ENCODE measurements around the gene ARMC12.

Gene ARMC12

DNA sequence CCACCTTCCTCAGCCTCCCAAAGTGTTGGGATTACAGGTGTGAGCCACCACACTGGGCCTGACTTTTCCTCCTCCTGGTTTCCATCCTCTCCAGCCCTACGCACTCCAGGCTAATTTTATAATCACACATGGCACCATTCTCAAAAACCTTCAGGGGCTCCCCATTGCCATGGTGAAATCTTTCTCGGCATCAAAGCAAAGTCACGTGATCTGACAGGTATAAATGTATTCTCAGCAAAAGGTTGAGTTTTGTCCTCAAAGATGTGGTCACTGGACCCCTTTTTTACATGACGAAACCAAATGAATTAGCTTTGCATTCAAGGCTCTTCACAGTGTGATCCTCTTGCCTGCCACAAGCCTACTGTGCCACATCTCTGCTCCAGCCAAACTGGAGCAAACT lies 15.5 kb downstream of the ARMC12 start:
- Histone ChIP-seq H3K27me3 (ENCODE audit: control insufficient read depth, low read length) (no peaks in the 10 kb centered on the region), H3K27ac (ENCODE audit: low read depth, low read length) (no peak overlapping the region), H4K20me1 (ENCODE audit: control insufficient read depth, insufficient read depth, low read depth, low read length) (no peaks in the 10 kb centered on the region), H3K4me2 (ENCODE audit: low read length) (no peak overlapping the region), H3K4me3 (ENCODE audit: low read length) (no peak overlapping the region), H3F3A (ENCODE audit: control insufficient read depth, insufficient read depth) (no peaks in the 10 kb centered on the region), H3K4me1 (ENCODE audit: control insufficient read depth, low read length) (no peaks in the 10 kb centered on the region), H3K9me3 (ENCODE audit: control insufficient read depth, insufficient read depth, low read length) (no peaks in the 10 kb centered on the region), H3K79me2 (ENCODE audit: control insufficient read depth, low read length) (no peaks in the 10 kb centered on the region), H3K36me3 (ENCODE audit: control insufficient read depth, low read length) (no peaks in the 10 kb centered on the region), H3K9me2 (replicated peaks; ENCODE audit: control insufficient read depth, low read length) (no peaks in the 10 kb centered on the region)
- TF ChIP-seq, protein P1, sequence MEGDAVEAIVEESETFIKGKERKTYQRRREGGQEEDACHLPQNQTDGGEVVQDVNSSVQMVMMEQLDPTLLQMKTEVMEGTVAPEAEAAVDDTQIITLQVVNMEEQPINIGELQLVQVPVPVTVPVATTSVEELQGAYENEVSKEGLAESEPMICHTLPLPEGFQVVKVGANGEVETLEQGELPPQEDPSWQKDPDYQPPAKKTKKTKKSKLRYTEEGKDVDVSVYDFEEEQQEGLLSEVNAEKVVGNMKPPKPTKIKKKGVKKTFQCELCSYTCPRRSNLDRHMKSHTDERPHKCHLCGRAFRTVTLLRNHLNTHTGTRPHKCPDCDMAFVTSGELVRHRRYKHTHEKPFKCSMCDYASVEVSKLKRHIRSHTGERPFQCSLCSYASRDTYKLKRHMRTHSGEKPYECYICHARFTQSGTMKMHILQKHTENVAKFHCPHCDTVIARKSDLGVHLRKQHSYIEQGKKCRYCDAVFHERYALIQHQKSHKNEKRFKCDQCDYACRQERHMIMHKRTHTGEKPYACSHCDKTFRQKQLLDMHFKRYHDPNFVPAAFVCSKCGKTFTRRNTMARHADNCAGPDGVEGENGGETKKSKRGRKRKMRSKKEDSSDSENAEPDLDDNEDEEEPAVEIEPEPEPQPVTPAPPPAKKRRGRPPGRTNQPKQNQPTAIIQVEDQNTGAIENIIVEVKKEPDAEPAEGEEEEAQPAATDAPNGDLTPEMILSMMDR (IDR thresholded peaks at IDR 0.05; ENCODE audit: low read depth, low read length, poor library complexity, severe bottlenecking), result no peak
- no peak for TF ChIP-seq EZH2phosphoT487 (IDR thresholded peaks at IDR 0.05; ENCODE audit: borderline replicate concordance, low read length)

DNA sequence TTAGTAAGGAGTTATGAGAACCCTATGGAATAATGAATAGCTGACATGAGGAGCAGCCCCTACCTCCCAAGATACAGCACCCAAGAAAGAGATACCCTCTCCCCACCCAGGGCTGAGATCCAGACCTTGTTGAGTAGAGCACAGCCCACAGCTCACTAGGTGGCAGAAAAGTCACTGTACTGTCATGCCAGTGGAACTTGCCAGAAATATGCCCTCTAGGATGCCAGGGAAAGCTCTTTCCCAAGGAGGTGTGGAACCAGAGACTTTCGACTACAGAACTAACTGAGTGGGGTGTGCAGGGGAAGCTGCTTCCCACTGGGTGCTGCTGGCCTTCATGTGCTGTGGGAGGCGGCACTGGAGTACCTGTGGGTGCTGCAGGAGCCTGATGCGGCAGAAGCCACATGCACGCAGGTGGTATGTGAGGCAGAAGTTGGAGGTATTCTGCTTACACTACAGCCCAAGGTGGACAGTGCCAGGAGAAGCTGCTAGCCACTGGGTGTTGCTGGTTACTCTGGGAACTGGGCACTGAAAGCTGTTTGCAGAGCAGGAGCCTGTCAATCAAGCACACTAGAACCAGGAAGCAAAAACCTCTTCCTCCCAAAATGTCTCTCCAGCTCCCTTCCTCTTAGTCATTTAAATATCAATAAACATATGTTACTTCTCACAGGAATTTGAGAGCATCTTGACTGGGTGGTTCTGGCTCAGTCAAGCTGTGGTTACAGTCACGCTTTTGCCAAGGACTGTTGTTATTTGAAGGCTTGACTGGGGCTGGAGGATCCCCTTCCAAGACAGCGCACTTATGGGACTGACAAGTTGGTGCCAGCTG lies 17.8 kb downstream of the ARMC12 start:
- Histone ChIP-seq H3K27ac (ENCODE audit: low read depth, low read length) (no peak overlapping the region), H3K79me2 (ENCODE audit: control insufficient read depth, low read length) (no peaks in the 10 kb centered on the region), H3K27me3 (ENCODE audit: control insufficient read depth, low read length) (no peaks in the 10 kb centered on the region), H3K4me1 (ENCODE audit: control insufficient read depth, low read length) (peaks cover 22% of the 10 kb centered on the region), H3K9me2 (replicated peaks; ENCODE audit: control insufficient read depth, low read length) (no peaks in the 10 kb centered on the region), H3K9me3 (ENCODE audit: control insufficient read depth, insufficient read depth, low read length) (no peaks in the 10 kb centered on the region), H3K4me3 (ENCODE audit: low read length) (no peak overlapping the region), H3F3A (ENCODE audit: control insufficient read depth, insufficient read depth) (no peaks in the 10 kb centered on the region), H3K4me2 (ENCODE audit: low read length) (no peak overlapping the region), H3K36me3 (ENCODE audit: control insufficient read depth, low read length) (no peaks in the 10 kb centered on the region), H4K20me1 (ENCODE audit: control insufficient read depth, insufficient read depth, low read depth, low read length) (no peaks in the 10 kb centered on the region)
- no peak for TF ChIP-seq EZH2phosphoT487 (IDR thresholded peaks at IDR 0.05; ENCODE audit: borderline replicate concordance, low read length)
- TF ChIP-seq, protein P1 (IDR thresholded peaks at IDR 0.05; ENCODE audit: low read depth, low read length, poor library complexity, severe bottlenecking), result no peak

DNA sequence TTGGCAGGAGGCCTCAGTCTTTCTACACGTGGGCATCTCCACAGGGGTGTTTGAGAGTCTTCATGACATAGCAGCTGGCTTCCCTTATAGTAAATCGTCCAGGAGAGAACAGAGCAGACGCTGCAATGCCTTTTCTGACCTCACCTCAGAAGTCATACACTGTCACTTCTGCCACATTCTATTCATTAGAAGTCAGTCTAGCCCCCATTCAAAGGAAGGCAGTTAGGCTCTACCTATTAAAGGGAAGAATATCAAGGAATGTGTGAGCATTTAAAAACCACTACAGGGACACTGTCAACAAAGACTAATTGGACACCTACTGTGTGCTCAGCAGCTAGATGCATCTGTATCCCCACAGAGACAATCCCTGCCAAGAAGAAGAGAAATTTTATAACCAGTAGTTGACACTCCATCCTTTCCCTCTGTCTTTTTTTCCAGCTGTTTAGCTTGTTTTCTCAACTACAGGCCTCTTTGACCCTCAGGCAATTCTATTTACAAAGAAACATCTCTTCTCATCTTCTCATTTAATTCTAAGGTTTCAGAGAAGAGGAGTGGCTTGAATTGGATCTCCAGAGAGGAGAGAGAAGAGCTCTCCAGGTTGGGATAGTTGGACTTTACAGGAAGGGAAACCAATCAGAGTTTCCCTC lies 18.6 kb downstream of the ARMC12 start:
- Histone ChIP-seq H3K27ac (ENCODE audit: low read depth, low read length) (no peak overlapping the region), H3K79me2 (ENCODE audit: control insufficient read depth, low read length) (no peaks in the 10 kb centered on the region), H3K4me2 (ENCODE audit: low read length) (no peak overlapping the region), H3K4me3 (ENCODE audit: low read length) (no peak overlapping the region), H3F3A (ENCODE audit: control insufficient read depth, insufficient read depth) (no peaks in the 10 kb centered on the region), H3K9me3 (ENCODE audit: control insufficient read depth, insufficient read depth, low read length) (no peaks in the 10 kb centered on the region), H3K36me3 (ENCODE audit: control insufficient read depth, low read length) (no peaks in the 10 kb centered on the region), H3K4me1 (ENCODE audit: control insufficient read depth, low read length) (peaks cover 22% of the 10 kb centered on the region), H3K27me3 (ENCODE audit: control insufficient read depth, low read length) (no peaks in the 10 kb centered on the region), H4K20me1 (ENCODE audit: control insufficient read depth, insufficient read depth, low read depth, low read length) (no peaks in the 10 kb centered on the region), H3K9me2 (replicated peaks; ENCODE audit: control insufficient read depth, low read length) (no peaks in the 10 kb centered on the region)
- TF ChIP-seq EZH2phosphoT487 (IDR thresholded peaks at IDR 0.05; ENCODE audit: borderline replicate concordance, low read length), result no peak
- TF ChIP-seq, protein P1 (IDR thresholded peaks at IDR 0.05; ENCODE audit: low read depth, low read length, poor library complexity, severe bottlenecking), result no peak
